K562 (cell line): ENCODE results near the gene SNAPC3. TPM values are rescaled to one million over a fixed set of nuclear protein-coding genes. Genes with fewer than 3 reads are reported as not detected.
"Not testable (repeated sequence)": the region's sequence is repeated elsewhere in the genome, so short reads cannot be mapped to it uniquely, and the experiment has no call there.

Experiments
- ATAC-seq: fragments of 200-7000 bp; cut with Tn5 transposase; 3 replicates; pipeline ENCODE4 v1.9.1; 2020; ENCODE audit warnings: moderate library complexity
- BruUV-seq: library from RNA; stranded (reverse); fragments of 400-500 nt; replicated peaks from 2 replicates; lab custom pipeline; 2021; lab: Mats Ljungman, UMichigan
- CTCF ChIA-PET: fragments of 300-600 bp; formaldehyde crosslinking; extraction: SDS; loops from one replicate; lab custom pipeline; 2021; ENCODE audit warnings: low intra/inter-chr PET ratio; lab: Yijun Ruan, JAX
- POLR2A ChIA-PET: fragments of 300-600, 350-650 bp; sonication (Branson Sonifier 250); formaldehyde crosslinking; extraction: SDS; loops from one replicate; lab custom pipeline; 2021; ENCODE audit warnings: antibody characterized with exemption, inconsistent platforms; lab: Yijun Ruan, JAX
- DNase-seq, 4 experiments: peaks; one replicate each; pipeline versions ENCODE4 v3.0.0 to v3.0.0-alpha.2; 2011 to 2018; ENCODE audit warnings: low spot score in 3 of 4, mixed read lengths in 3 of 4; ENCODE audit errors: extremely low read depth in 1 of 4
- FAIRE-seq: peaks from 2 replicates; lab custom pipeline; 2011; peaks lifted over from hg19 to GRCh38; lab: Jason Lieb, UNC
- H2AFZ ChIP-seq: 2 replicates; pipeline ENCODE4 v1.6.0; 2011; ENCODE audit warnings: low read depth, low read length, control low read depth, inconsistent platforms
- H3K27ac ChIP-seq: fragments of 200-600 bp; 3 replicates; pipeline ENCODE4 v1.8.0; 2011; ENCODE audit warnings: low read depth, mild to moderate bottlenecking, control low read depth, inconsistent platforms, low read length, moderate library complexity, mixed read lengths; ENCODE audit errors: extremely low read depth
- H3K27me3 ChIP-seq, 2 experiments: fragments of 300-600 bp in 1 of 2; 2 replicates in 1 of 2; 3 replicates in 1 of 2; pipeline versions ENCODE4 v1.6.0 to v1.8.0; 2011; ENCODE audit warnings: inconsistent platforms in 2 of 2, low read length in 2 of 2, mild to moderate bottlenecking in 1 of 2, mixed read lengths in 1 of 2, moderate library complexity in 1 of 2; ENCODE audit not compliant: control insufficient read depth in 2 of 2, insufficient read depth in 2 of 2
- H3K36me3 ChIP-seq: fragments of 300-600 bp; 3 replicates; pipeline ENCODE4 v1.8.0; 2011; ENCODE audit warnings: mild to moderate bottlenecking, low read length, inconsistent platforms; ENCODE audit not compliant: control insufficient read depth, insufficient read depth
- H3K4me1 ChIP-seq, 2 experiments: fragments of 200-600 bp in 1 of 2; replicated peaks in 1 of 2; 2 replicates in 1 of 2; 3 replicates in 1 of 2; pipeline versions ENCODE4 v1.5.1 to v1.8.0; 2011; ENCODE audit warnings: inconsistent platforms in 2 of 2, low read length in 2 of 2, mild to moderate bottlenecking in 1 of 2, mixed read lengths in 1 of 2, moderate library complexity in 1 of 2; ENCODE audit not compliant: control insufficient read depth in 2 of 2, insufficient read depth in 2 of 2
- H3K4me2 ChIP-seq: 2 replicates; pipeline ENCODE4 v1.6.1; 2011; ENCODE audit warnings: low read length, control low read depth, inconsistent platforms, mixed read lengths; ENCODE audit not compliant: insufficient read depth
- H3K4me3 ChIP-seq: fragments of 200-600 bp; sonication (generic), shearing (Covaris generic); 2 replicates; pipeline ENCODE4 v1.5.1; 2016; ENCODE audit warnings: control low read depth, inconsistent platforms
- H3K79me2 ChIP-seq: fragments of 200-600 bp; 3 replicates; pipeline ENCODE4 v1.8.0; 2011; ENCODE audit warnings: low read length, inconsistent platforms; ENCODE audit not compliant: control insufficient read depth, insufficient read depth
- H3K9ac ChIP-seq, 2 experiments: 2 replicates each; pipeline versions ENCODE4 v1.6.0 to v1.6.1; 2011; ENCODE audit warnings: low read depth in 2 of 2, low read length in 2 of 2, control low read depth in 1 of 2, inconsistent platforms in 1 of 2, mild to moderate bottlenecking in 1 of 2, mixed read lengths in 1 of 2; ENCODE audit not compliant: insufficient read depth in 1 of 2
- H3K9me1 ChIP-seq: one replicate; pipeline ENCODE4 v1.6.0; 2011; ENCODE audit warnings: inconsistent platforms, mild to moderate bottlenecking, low read length, moderate library complexity; ENCODE audit not compliant: control insufficient read depth, insufficient read depth
- H3K9me3 ChIP-seq: replicated peaks from 2 replicates; pipeline ENCODE4 v1.5.1; 2011; ENCODE audit warnings: low read depth, low read length, inconsistent platforms; ENCODE audit not compliant: control insufficient read depth, insufficient read depth
- H4K20me1 ChIP-seq: replicated peaks from 2 replicates; pipeline ENCODE4 v1.6.1; 2011; ENCODE audit warnings: low read length, inconsistent platforms, mixed read lengths; ENCODE audit not compliant: control insufficient read depth, insufficient read depth
- DNMT1 ChIP-seq: fragments of 450-650 bp; IDR thresholded peaks from 2 replicates; pipeline ENCODE4 v1.6.1; 2016; ENCODE audit warnings: antibody characterized with exemption, mild to moderate bottlenecking
- HEY1 ChIP-seq: fragments of 250-450 bp; sonication (Bioruptor Pico); IDR thresholded peaks from 2 replicates; pipeline ENCODE4 v1.5.0; 2020; ENCODE audit warnings: mild to moderate bottlenecking, moderate library complexity, borderline replicate concordance
- SAFB ChIP-seq: fragments of 200-400 bp; formaldehyde crosslinking; IDR thresholded peaks from 2 replicates; pipeline ENCODE4 v1.6.1; 2017; ENCODE audit warnings: low read depth, low read length, borderline replicate concordance
- SMARCC2 ChIP-seq: fragments of 450-650 bp; IDR thresholded peaks from 2 replicates; pipeline ENCODE4 v1.6.1; 2017; ENCODE audit warnings: antibody characterized with exemption, moderate library complexity, mild to moderate bottlenecking, low read depth
- SREBF2 ChIP-seq: sonication (generic); formaldehyde crosslinking; IDR thresholded peaks from 2 replicates; pipeline ENCODE4 v1.4.0; 2020; ENCODE audit warnings: mild to moderate bottlenecking, missing genetic modification reagents
- ZNF23 ChIP-seq: fragments of 250-450 bp; sonication (Bioruptor Pico); IDR thresholded peaks from 2 replicates; pipeline ENCODE4 v1.4.0; 2020; ENCODE audit warnings: mild to moderate bottlenecking
- ZNF232 ChIP-seq: sonication (generic); formaldehyde crosslinking; IDR thresholded peaks from 2 replicates; pipeline ENCODE4 v1.8.0; 2022; ENCODE audit warnings: mild to moderate bottlenecking, missing genetic modification reagents
- ZNF398 ChIP-seq: fragments of 250-450 bp; sonication (Bioruptor Pico); IDR thresholded peaks from 2 replicates; pipeline ENCODE4 v1.8.0; 2021; ENCODE audit warnings: moderate library complexity, mild to moderate bottlenecking, inconsistent platforms
- ZNF668 ChIP-seq: fragments of 250-450 bp; sonication (Bioruptor Pico); IDR thresholded peaks from 2 replicates; pipeline ENCODE4 v1.8.0; 2022; ENCODE audit warnings: mild to moderate bottlenecking, inconsistent platforms
- ZNF766 ChIP-seq: fragments of 200-800 bp; sonication (Bioruptor generic); conservative IDR thresholded peaks from 2 replicates; pipeline ENCODE4 v1.6.1; 2016; ENCODE audit warnings: missing genetic modification characterization, missing compliant biosample characterization
- WGBS: fragments of 100-300 bp; shearing (Covaris generic); methylation state at CpG from one replicate; pipeline ENCODE4 v1.1.6; 2016; ENCODE audit warnings: low coverage, mixed read lengths; ENCODE audit not compliant: insufficient coverage; ENCODE audit errors: missing lambda C conversion rate; 5-methylcytosine and 5-hydroxymethylcytosine counted together
- in situ Hi-C: fragments of 300-500 bp; cut with MboI; formaldehyde crosslinking; loops from 4 replicates; pipeline ENCODE4 v1.15.0; 2018; ENCODE audit warnings: inconsistent platforms, mixed read lengths
- intact Hi-C: fragments of 100-400 bp; cut with micrococcal nuclease; formaldehyde crosslinking; loops from 2 replicates; pipeline ENCODE4 v1.14.2; 2022
- polyA plus RNA-seq, 8 experiments: library from polyadenylated mRNA; depleted of rRNA in 4 of 8; stranded (reverse) in 5 of 8; unstranded in 3 of 8; fragments of >200 nt; fragmentation: Nextera tagmentation in 2 of 8; fragmentation: Illumina TruSeq in 1 of 8; extraction: Ambion mirVana in 2 of 8; extraction: Trizol in 1 of 8; gene quantifications; 2 replicates each; pipeline versions ENCODE4 v1.2.1 to v1.2.3, GENCODE V29; 2011 to 2014; ENCODE audit warnings: inconsistent platforms in 1 of 8, missing spikeins in 1 of 8
- total RNA-seq, 7 experiments: library from RNA; depleted of rRNA in 6 of 7; stranded (reverse); fragments of >200 nt in 6 of 7; fragmentation: Illumina TruSeq in 2 of 7; extraction: Trizol in 2 of 7; gene quantifications; 2 replicates each; pipeline versions ENCODE4 v1.2.1 to v1.2.3, GENCODE V29; 2011 to 2021; ENCODE audit warnings: low replicate concordance in 1 of 7

SNAPC3 gene
- total and polyA plus RNA-seq, 9 of the 15 experiments (the other 6 are each of a cell fraction or from before 2014, with no cell fraction given) = 2.3 to 38.9 (median 19.8) TPM

- no peak for TF ChIP-seq SAFB
Observed at GRCh38 chr9:15374825-15375224, 47.9 kb upstream of the SNAPC3 start (continued).

- no peak for ATAC-seq
- Histone ChIP-seq H3K4me1 (no peaks in the 10 kb centered on the region; a peak in 1 of 5 replicates), H3K4me2 (no peak overlapping the region), H3K27me3 (no peaks in the 10 kb centered on the region), H3K9me3 (no peaks in the 10 kb centered on the region), H2AFZ (0 out of 2 replicates have a peak overlapping the region, but pooled peaks have one; percentile 40), H3K27ac (no peak overlapping the region), H3K4me3 (no peak overlapping the region), H3K79me2 (no peaks in the 10 kb centered on the region), H3K36me3 (no peaks in the 10 kb centered on the region), H3K9me1 (no peaks in the 10 kb centered on the region), H3K9ac (no peak overlapping the region), H4K20me1 (no peaks in the 10 kb centered on the region)
- CTCF ChIA-PET = no interaction called here
- BruUV-seq = no TSS peak
- intact Hi-C loops (no loop called here), in situ Hi-C loops (no loop called here)
- 9% methylated on average over 4 of the region's 4 CpGs for WGBS
- POLR2A ChIA-PET = no interaction called here
- no peak for DNase-seq
- TF ChIP-seq ZNF668 (CRISPR knock-in tag) = no peak
- TF ChIP-seq ZNF766 = peak; percentile 66
- no peak for TF ChIP-seq DNMT1
- TF ChIP-seq SREBF2 = no peak
- TF ChIP-seq HEY1 (CRISPR knock-in tag) = no peak
- no peak for TF ChIP-seq SMARCC2
- TF ChIP-seq ZNF398 = no peak
- no peak for TF ChIP-seq ZNF23
- peak; percentile 93 for TF ChIP-seq ZNF232 (CRISPR knock-in tag)
- FAIRE-seq = no peak
Observed at GRCh38 chr9:15377625-15378540, 44.8 kb upstream of the SNAPC3 start.

- WGBS = 11% methylated on average over 3 of the region's 4 CpGs
- DNase-seq, H3K36me3 ChIP-seq, H3K4me1 ChIP-seq, H3K79me2 ChIP-seq, POLR2A ChIA-PET, CTCF ChIA-PET, H3K9ac ChIP-seq, H3K27ac ChIP-seq, H4K20me1 ChIP-seq, H3K4me2 ChIP-seq, H2AFZ ChIP-seq, H3K9me1 ChIP-seq, FAIRE-seq, H3K4me3 ChIP-seq, ATAC-seq, BruUV-seq, in situ Hi-C loops, H3K27me3 ChIP-seq, intact Hi-C loops, H3K9me3 ChIP-seq: not testable (repeated sequence)
Observed at GRCh38 chr9:15379317-15379716, 43.4 kb upstream of the SNAPC3 start.
